Activated T-cell treated with anti-CD3 and anti-CD28 coated beads, Interleukin-2, amount 50 U/mL, for 72 hours (primary cell): ENCODE data around the gene PPP1R13B. TPM values are rescaled to one million over a fixed set of nuclear protein-coding genes. Genes with fewer than 3 reads are reported as not detected.
A peak's percentile ranks its signal among the peaks of the same experiment; 100 is the strongest.
"Not testable (repeated sequence)": the region's sequence is repeated elsewhere in the genome, so short reads cannot be mapped to it uniquely, and the experiment has no call there.

ENCODE experiments used
- ATAC-seq, 2 donors: fragments of 150-1000 bp; cut with Tn5 transposase; replicated peaks in 1 of 2; 2 replicates each; pipeline ENCODE4 v1.10.0; 2021; ENCODE audit warnings: moderate library complexity in 2 of 2, mild to moderate bottlenecking in 1 of 2
- DNase-seq, 2 donors: peaks; one replicate each; pipeline ENCODE4 v3.0.0; 2021 to 2022; ENCODE audit warnings: mixed read lengths in 1 of 2
- H3K27ac Mint-ChIP-seq: one replicate; pipeline ENCODE4 v1.8.0; 2022; ENCODE audit warnings: mild to moderate bottlenecking, moderate library complexity, mixed read lengths
- H3K27me3 Mint-ChIP-seq: one replicate; pipeline ENCODE4 v1.8.0; 2022; ENCODE audit warnings: low read depth, mixed read lengths
- H3K36me3 Mint-ChIP-seq, 2 donors: one replicate each; pipeline ENCODE4 v1.8.0; 2022; ENCODE audit warnings: mixed read lengths in 2 of 2, mild to moderate bottlenecking in 1 of 2; ENCODE audit not compliant: insufficient read depth in 2 of 2
- H3K4me1 Mint-ChIP-seq: one replicate; pipeline ENCODE4 v1.8.0; 2022; ENCODE audit warnings: low read depth, mixed read lengths
- H3K4me3 Mint-ChIP-seq, 2 donors: one replicate each; pipeline ENCODE4 v1.8.0; 2022; ENCODE audit warnings: mild to moderate bottlenecking in 2 of 2, mixed read lengths in 2 of 2, moderate library complexity in 2 of 2
- H3K9me3 Mint-ChIP-seq, 2 donors: one replicate each; pipeline ENCODE4 v1.8.0; 2022; ENCODE audit warnings: mixed read lengths in 2 of 2
- total RNA-seq, 2 donors: library from RNA; stranded (reverse); gene quantifications; one replicate each; pipeline ENCODE4 v1.2.3, GENCODE V29; 2022

Gene PPP1R13B
- total RNA-seq, 2 donors from 2014 or later = 13.8 to 15.4 TPM

GRCh38 chr14:103846543-103847450 lies 578 bp downstream of the PPP1R13B start:
- peaks cover 7% of the 10 kb centered on the region for H3K27me3 Mint-ChIP-seq
- DNase-seq (peak in 1 of 2 donors; percentile 51), ATAC-seq (peak; percentile 47 to 55)
- no peaks in the 10 kb centered on the region for H3K9me3 Mint-ChIP-seq
- peaks cover 14% of the 10 kb centered on the region for H3K4me1 Mint-ChIP-seq
- H3K4me3 Mint-ChIP-seq = peak overlapping the region; percentile 78 to 96
- H3K27ac Mint-ChIP-seq = peak overlapping the region; percentile 82
- H3K36me3 Mint-ChIP-seq = peaks cover 0 to 2% of the 10 kb centered on the region in 2 donors

GRCh38 chr14:103846097-103846496 lies 1.3 kb downstream of the PPP1R13B start:
- no peak for DNase-seq
- Mint-ChIP-seq H3K4me1 (peaks cover 14% of the 10 kb centered on the region), H3K27ac (peak overlapping the region; percentile 82), H3K4me3 (peak overlapping the region; percentile 78 to 96), H3K36me3 (peaks cover 0 to 2% of the 10 kb centered on the region in 2 donors), H3K27me3 (peaks cover 7% of the 10 kb centered on the region), H3K9me3 (no peaks in the 10 kb centered on the region)
- ATAC-seq = no peak

GRCh38 chr14:103845327-103845726 lies 2.0 kb downstream of the PPP1R13B start:
- no peak overlapping the region for H3K27ac Mint-ChIP-seq
- DNase-seq (no peak), ATAC-seq (no peak)
- peaks cover 0 to 2% of the 10 kb centered on the region in 2 donors for H3K36me3 Mint-ChIP-seq
- peaks cover 7% of the 10 kb centered on the region for H3K27me3 Mint-ChIP-seq
- no peaks in the 10 kb centered on the region for H3K9me3 Mint-ChIP-seq
- H3K4me3 Mint-ChIP-seq = peak overlapping the region in 1 of 2 donors; percentile 96
- H3K4me1 Mint-ChIP-seq = peaks cover 14% of the 10 kb centered on the region

- not testable (repeated sequence) for H3K27me3 Mint-ChIP-seq, H3K4me3 Mint-ChIP-seq, H3K27ac Mint-ChIP-seq, DNase-seq, H3K9me3 Mint-ChIP-seq, H3K36me3 Mint-ChIP-seq, ATAC-seq
- H3K4me1 Mint-ChIP-seq = peaks cover 15% of the 10 kb centered on the region
Measured at GRCh38 chr14:103841265-103841664, 6.1 kb downstream of the PPP1R13B start.

- Mint-ChIP-seq H3K4me3 (no peak overlapping the region), H3K4me1 (peaks cover 6% of the 10 kb centered on the region), H3K27me3 (no peaks in the 10 kb centered on the region), H3K27ac (no peak overlapping the region), H3K9me3 (no peaks in the 10 kb centered on the region), H3K36me3 (no peaks in the 10 kb centered on the region)
- DNase-seq (no peak), ATAC-seq (no peak)
Measured at GRCh38 chr14:103840014-103840413, 7.4 kb downstream of the PPP1R13B start.

- Mint-ChIP-seq H3K27me3 (no peaks in the 10 kb centered on the region), H3K36me3 (no peaks in the 10 kb centered on the region), H3K9me3 (no peaks in the 10 kb centered on the region), H3K27ac (no peak overlapping the region), H3K4me1 (peaks cover 6% of the 10 kb centered on the region), H3K4me3 (no peak overlapping the region)
- DNase-seq (no peak), ATAC-seq (no peak)
Measured at GRCh38 chr14:103839579-103839978, 7.8 kb downstream of the PPP1R13B start.

- H3K27me3 Mint-ChIP-seq = no peaks in the 10 kb centered on the region
Measured at GRCh38 chr14:103838117-103838516, 9.3 kb downstream of the PPP1R13B start.

GRCh38 chr14:103836976-103837725 lies 10.2 kb downstream of the PPP1R13B start:
- Mint-ChIP-seq H3K9me3 (no peaks in the 10 kb centered on the region), H3K27me3 (no peaks in the 10 kb centered on the region), H3K4me1 (peaks cover 6% of the 10 kb centered on the region), H3K27ac (no peak overlapping the region), H3K4me3 (no peak overlapping the region), H3K36me3 (no peaks in the 10 kb centered on the region)
- no peak for DNase-seq
- ATAC-seq = no peak

More at GRCh38 chr14:103838117-103838516, 9.3 kb downstream of the PPP1R13B start:
- Mint-ChIP-seq H3K4me3 (no peak overlapping the region), H3K36me3 (no peaks in the 10 kb centered on the region), H3K4me1 (peaks cover 6% of the 10 kb centered on the region), H3K9me3 (no peaks in the 10 kb centered on the region), H3K27ac (peak overlapping the region; percentile 5)
- ATAC-seq (no peak), DNase-seq (no peak)

GRCh38 chr14:103834956-103835355 lies 12.4 kb downstream of the PPP1R13B start:
- H3K4me1 Mint-ChIP-seq = peaks cover 6% of the 10 kb centered on the region
- H3K36me3 Mint-ChIP-seq = no peaks in the 10 kb centered on the region
- DNase-seq (no peak), ATAC-seq (no peak)
- H3K4me3 Mint-ChIP-seq = no peak overlapping the region
- no peaks in the 10 kb centered on the region for H3K27me3 Mint-ChIP-seq
- H3K27ac Mint-ChIP-seq = no peak overlapping the region
- no peaks in the 10 kb centered on the region for H3K9me3 Mint-ChIP-seq

GRCh38 chr14:103833711-103834110 lies 13.7 kb downstream of the PPP1R13B start:
- no peak overlapping the region for H3K4me3 Mint-ChIP-seq
- no peaks in the 10 kb centered on the region for H3K27me3 Mint-ChIP-seq
- no peaks in the 10 kb centered on the region for H3K36me3 Mint-ChIP-seq
- H3K27ac Mint-ChIP-seq = no peak overlapping the region
- no peaks in the 10 kb centered on the region for H3K9me3 Mint-ChIP-seq
- no peaks in the 10 kb centered on the region for H3K4me1 Mint-ChIP-seq
- ATAC-seq (no peak), DNase-seq (no peak)

- no peaks in the 10 kb centered on the region for H3K9me3 Mint-ChIP-seq
- ATAC-seq = peak in 1 of 2 donors; percentile 32
- peaks cover 10% of the 10 kb centered on the region for H3K4me1 Mint-ChIP-seq
- H3K27ac Mint-ChIP-seq = no peak overlapping the region
- no peak overlapping the region for H3K4me3 Mint-ChIP-seq
- H3K36me3 Mint-ChIP-seq = no peaks in the 10 kb centered on the region
- no peaks in the 10 kb centered on the region for H3K27me3 Mint-ChIP-seq
- no peak for DNase-seq
Measured at GRCh38 chr14:103832046-103832445, 15.3 kb downstream of the PPP1R13B start.

GRCh38 chr14:103830511-103831270 lies 16.7 kb downstream of the PPP1R13B start:
- H3K36me3 Mint-ChIP-seq = no peaks in the 10 kb centered on the region
- ATAC-seq (no peak), DNase-seq (no peak)
- peaks cover 10% of the 10 kb centered on the region for H3K4me1 Mint-ChIP-seq
- H3K4me3 Mint-ChIP-seq = no peak overlapping the region
- no peaks in the 10 kb centered on the region for H3K9me3 Mint-ChIP-seq
- no peak overlapping the region for H3K27ac Mint-ChIP-seq
- no peaks in the 10 kb centered on the region for H3K27me3 Mint-ChIP-seq
